Measurements from ENCODE around the gene GRAP. TPM values are rescaled to one million over a fixed set of nuclear protein-coding genes. Genes with fewer than 3 reads are reported as not detected.
"Not testable (repeated sequence)": the region's sequence is repeated elsewhere in the genome, so short reads cannot be mapped to it uniquely, and the experiment has no call there.

The GRAP gene
- total RNA-seq: 2.2 TPM
- long read RNA-seq, partial matches to known transcripts: 4 of 8 reads
- long read RNA-seq, other reads (novel, unspliced or antisense): 0 of 8 reads

GRCh38 chr17:19046782-19047375, at the start of gene GRAP:
GRAP (minus strand) TSS chr17:19046957; CDS start chr17:19046926, 31 bp downstream.
- intact Hi-C loops (cut with micrococcal nuclease); DNase-seq: not testable (repeated sequence)
- peak; percentile 53 for ATAC-seq

- peak; percentile 2 for DNase-seq
- ATAC-seq; intact Hi-C loops (cut with micrococcal nuclease): not testable (repeated sequence)
Measured at GRCh38 chr17:19093684-19094438, 47.1 kb upstream of the GRAP start.

GRCh38 chr17:19092737-19093683, 46.3 kb upstream of the GRAP start:
- DNase-seq (peak; percentile 27), ATAC-seq (peak; percentile 63)
- intact Hi-C loops (cut with micrococcal nuclease): not testable (repeated sequence)

GRCh38 chr17:19090058-19090772, 43.5 kb upstream of the GRAP start:
- DNase-seq; ATAC-seq; intact Hi-C loops (cut with micrococcal nuclease): not testable (repeated sequence)

GRCh38 chr17:19088804-19089685, 42.3 kb upstream of the GRAP start:
- intact Hi-C loops (cut with micrococcal nuclease): not testable (repeated sequence)
- peak; percentile 94 for ATAC-seq
- DNase-seq: peak; percentile 19

GRCh38 chr17:19077386-19077785, 30.6 kb upstream of the GRAP start:
- DNase-seq; intact Hi-C loops (cut with micrococcal nuclease): not testable (repeated sequence)
- ATAC-seq: peak; percentile 50

- DNase-seq (peak; percentile 44), ATAC-seq (peak; percentile 95)
Measured at GRCh38 chr17:19076398-19077192, 29.8 kb upstream of the GRAP start.

GRCh38 chr17:19070318-19071168, 23.8 kb upstream of the GRAP start:
- intact Hi-C loops (cut with micrococcal nuclease); DNase-seq: not testable (repeated sequence)
- peak; percentile 97 for ATAC-seq

More at GRCh38 chr17:19076398-19077192, 29.8 kb upstream of the GRAP start:
- intact Hi-C loops (cut with micrococcal nuclease): not testable (repeated sequence)

- intact Hi-C loops (cut with micrococcal nuclease); ATAC-seq: not testable (repeated sequence)
- peak; percentile 6 for DNase-seq
Measured at GRCh38 chr17:19064378-19064777, 17.6 kb upstream of the GRAP start.

GRCh38 chr17:19063326-19063956, 16.7 kb upstream of the GRAP start:
- ATAC-seq (peak; percentile 39), DNase-seq (peak; percentile 77)
- intact Hi-C loops (cut with micrococcal nuclease): not testable (repeated sequence)

GRCh38 chr17:19062718-19063325, 16.1 kb upstream of the GRAP start:
- peak; percentile 96 for ATAC-seq
- DNase-seq; intact Hi-C loops (cut with micrococcal nuclease): not testable (repeated sequence)

GRCh38 chr17:19062009-19062717, 15.4 kb upstream of the GRAP start:
- peak; percentile 55 for DNase-seq
- intact Hi-C loops (cut with micrococcal nuclease): not testable (repeated sequence)

GRCh38 chr17:19055447-19055846, 8.7 kb upstream of the GRAP start:
- intact Hi-C loops (cut with micrococcal nuclease); DNase-seq: not testable (repeated sequence)
- ATAC-seq: peak; percentile 71

More at GRCh38 chr17:19062009-19062717, 15.4 kb upstream of the GRAP start:
- peak; percentile 42 for ATAC-seq

GRCh38 chr17:19048826-19049225, 2.1 kb upstream of the GRAP start:
- ATAC-seq; DNase-seq; intact Hi-C loops (cut with micrococcal nuclease): not testable (repeated sequence)

Data from left ventricle myocardium superior (tissue), 1 donor.